ENCODE results near the gene NOVA2. TPM values are rescaled to one million over a fixed set of nuclear protein-coding genes. Genes with fewer than 3 reads are reported as not detected.

The NOVA2 gene
- total and polyA plus RNA-seq, 9 of the 15 experiments (the other 6 are each of a cell fraction or from before 2014, with no cell fraction given), result not detected

GRCh38 chr19:45938733-45939319 lies 34.8 kb downstream of the NOVA2 start:
- Histone ChIP-seq H3K4me2 (ENCODE audit: insufficient read depth, low read length) (no peak overlapping the region), H3K4me3 (no peak overlapping the region), H3K27me3 (ENCODE audit: control insufficient read depth in 2 of 2, insufficient read depth in 2 of 2, low read length in 2 of 2) (peaks cover 22 to 40% of the 10 kb centered on the region in 2 experiments; a peak in 4 of 5 replicates), H3K36me3 (ENCODE audit: control insufficient read depth, insufficient read depth, low read length) (no peaks in the 10 kb centered on the region), H3K27ac (ENCODE audit: extremely low read depth, low read depth, low read length) (no peak overlapping the region), H3K79me2 (ENCODE audit: control insufficient read depth, insufficient read depth, low read length) (no peaks in the 10 kb centered on the region), H3K9ac (ENCODE audit: insufficient read depth in 1 of 2, low read depth in 2 of 2, low read length in 2 of 2) (no peak overlapping the region), H3K9me3 (replicated peaks; ENCODE audit: control insufficient read depth, insufficient read depth, low read depth, low read length) (no peaks in the 10 kb centered on the region), H2AFZ (ENCODE audit: low read depth, low read length) (peak overlapping the region; percentile 28; the same call in 1 of the 2 replicates), H3K4me1 (replicated peaks in 1 of 2; ENCODE audit: control insufficient read depth in 2 of 2, insufficient read depth in 2 of 2, low read length in 2 of 2) (peaks cover 0 to 17% of the 10 kb centered on the region in 2 experiments; a peak in 3 of 5 replicates), H4K20me1 (replicated peaks; ENCODE audit: control insufficient read depth, insufficient read depth, low read length) (no peaks in the 10 kb centered on the region; the same call in 1 of the 2 replicates), H3K9me1 (ENCODE audit: control insufficient read depth, insufficient read depth, low read length) (no peaks in the 10 kb centered on the region)
- DNase-seq (ENCODE audit: extremely low read depth in 1 of 4, low spot score in 3 of 4) (peak in 1 of 4 experiments; percentile 42), FAIRE-seq (no peak), ATAC-seq (no peak)
- in situ Hi-C loops (cut with MboI) (no loop called here), intact Hi-C loops (cut with micrococcal nuclease) (no loop called here)
- no TSS peak for BruUV-seq (replicated peaks)
- POLR2A ChIA-PET, result no interaction called here
- 29% methylated on average over 3 of the region's 3 CpGs for WGBS (ENCODE audit: insufficient coverage, low coverage, missing lambda C conversion rate)
- CTCF ChIA-PET (ENCODE audit: low intra/inter-chr PET ratio), result no interaction called here
- no peak for TF ChIP-seq ZNF217 (CRISPR knock-in tag; IDR thresholded peaks at IDR 0.05)
- TF ChIP-seq GABPB1 (CRISPR knock-in tag; IDR thresholded peaks at IDR 0.05), result peak; percentile 80; the same call in 1 of the 2 replicates
- no peak for TF ChIP-seq ATF7 (IDR thresholded peaks at IDR 0.05)
- TF ChIP-seq, protein P1, sequence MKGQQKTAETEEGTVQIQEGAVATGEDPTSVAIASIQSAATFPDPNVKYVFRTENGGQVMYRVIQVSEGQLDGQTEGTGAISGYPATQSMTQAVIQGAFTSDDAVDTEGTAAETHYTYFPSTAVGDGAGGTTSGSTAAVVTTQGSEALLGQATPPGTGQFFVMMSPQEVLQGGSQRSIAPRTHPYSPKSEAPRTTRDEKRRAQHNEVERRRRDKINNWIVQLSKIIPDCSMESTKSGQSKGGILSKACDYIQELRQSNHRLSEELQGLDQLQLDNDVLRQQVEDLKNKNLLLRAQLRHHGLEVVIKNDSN (CRISPR knock-in tag; IDR thresholded peaks at IDR 0.05), result no peak
- TF ChIP-seq NCOA1 (IDR thresholded peaks at IDR 0.05; ENCODE audit: low read depth), result peak; percentile 73; the same call in 1 of the 2 replicates
- 0 out of 2 replicates have a peak, but pooled peaks have one; percentile 47 for TF ChIP-seq MTA3 (IDR thresholded peaks at IDR 0.05; ENCODE audit: borderline replicate concordance)
- TF ChIP-seq U2AF1 (optimal IDR thresholded peaks at IDR 0.05; ENCODE audit: low read depth, low read length), result no peak
- TF ChIP-seq MEF2A (IDR thresholded peaks at IDR 0.05; ENCODE audit: control insufficient read depth, low read depth, low read length), result no peak
- TF ChIP-seq ELF1 (tag; IDR thresholded peaks at IDR 0.05), result peak; percentile 46; the same call in 1 of the 2 replicates
- TF ChIP-seq ETV5 (CRISPR knock-in tag; IDR thresholded peaks at IDR 0.05; ENCODE audit: low read depth), result no peak
- peak; percentile 92 for TF ChIP-seq NR2C1 (IDR thresholded peaks at IDR 0.05)
- peak; percentile 96 for TF ChIP-seq NR2C1 (tag; IDR thresholded peaks at IDR 0.05)
- peak; percentile 81 for TF ChIP-seq GABPA (tag; conservative IDR thresholded peaks at IDR 0.05; ENCODE audit: low read depth)
- peak; percentile 68; the same call in 1 of the 2 replicates for TF ChIP-seq NR2C2 (CRISPR knock-in tag; IDR thresholded peaks at IDR 0.05)
- peak; percentile 90 for TF ChIP-seq NR2C2 (tag; IDR thresholded peaks at IDR 0.05)
- TF ChIP-seq ATF1 (CRISPR knock-in tag; IDR thresholded peaks at IDR 0.05), result no peak
- peak; percentile 87 for TF ChIP-seq ATF1 (tag; IDR thresholded peaks at IDR 0.05)
